Gastroesophageal sphincter (tissue), 3 donors: ENCODE data around the gene THAP4.
"Not testable (repeated sequence)": the region's sequence is repeated elsewhere in the genome, so short reads cannot be mapped to it uniquely, and the experiment has no call there.

Experiments used
- POLR2A ChIP-seq, 2 donors: fragments of 450-650 bp; IDR thresholded peaks; one replicate each; pipeline ENCODE4 v1.6.1; 2017; ENCODE audit warnings: antibody characterized with exemption in 2 of 2, mild to moderate bottlenecking in 2 of 2, moderate library complexity in 1 of 2
- TF ChIP-seq, protein P1 (sequence below), 4 experiments: fragments of 200-600 bp in 2 of 4; fragments of 450-650 bp in 2 of 4; sonication (generic) in 1 of 4; IDR thresholded peaks; one replicate each; pipeline ENCODE4 v1.5.1; 2017 to 2019; ENCODE audit warnings: antibody characterized with exemption in 4 of 4, mild to moderate bottlenecking in 2 of 4, moderate library complexity in 2 of 4

DNA sequence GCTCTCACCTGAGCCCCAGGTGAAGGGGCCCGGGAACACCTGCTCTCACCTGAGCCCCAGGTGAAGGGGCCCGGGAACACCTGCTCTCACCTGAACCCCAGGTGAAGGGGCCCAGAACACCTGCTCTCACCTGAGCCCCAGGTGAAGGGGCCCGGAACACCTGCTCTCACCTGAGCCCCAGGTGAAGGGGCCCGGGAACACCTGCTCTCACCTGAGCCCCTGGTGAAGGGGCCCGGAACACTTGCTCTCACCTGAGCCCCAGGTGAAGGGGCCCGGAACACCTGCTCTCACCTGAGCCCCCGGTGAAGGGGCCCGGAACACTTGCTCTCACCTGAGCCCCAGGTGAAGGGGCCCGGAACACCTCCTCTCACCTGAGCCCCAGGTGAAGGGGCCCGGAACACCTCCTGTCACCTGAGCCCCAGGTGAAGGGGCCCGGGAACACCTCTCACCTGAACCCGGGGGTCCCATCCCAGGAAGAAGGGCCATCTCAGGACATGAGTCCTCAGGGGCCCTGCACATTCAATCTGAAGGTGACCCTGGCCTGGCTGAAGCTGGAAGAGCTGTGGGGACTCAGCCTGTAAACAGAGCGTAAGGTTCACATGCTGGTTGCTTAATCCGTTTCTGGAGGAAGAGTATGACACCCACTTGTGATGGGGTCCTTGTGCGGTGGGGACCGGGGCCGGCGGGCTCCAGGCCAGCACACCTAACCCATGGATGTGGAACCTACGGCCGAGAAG is 63.9 kb downstream of the THAP4 start:
- TF ChIP-seq, protein P1, sequence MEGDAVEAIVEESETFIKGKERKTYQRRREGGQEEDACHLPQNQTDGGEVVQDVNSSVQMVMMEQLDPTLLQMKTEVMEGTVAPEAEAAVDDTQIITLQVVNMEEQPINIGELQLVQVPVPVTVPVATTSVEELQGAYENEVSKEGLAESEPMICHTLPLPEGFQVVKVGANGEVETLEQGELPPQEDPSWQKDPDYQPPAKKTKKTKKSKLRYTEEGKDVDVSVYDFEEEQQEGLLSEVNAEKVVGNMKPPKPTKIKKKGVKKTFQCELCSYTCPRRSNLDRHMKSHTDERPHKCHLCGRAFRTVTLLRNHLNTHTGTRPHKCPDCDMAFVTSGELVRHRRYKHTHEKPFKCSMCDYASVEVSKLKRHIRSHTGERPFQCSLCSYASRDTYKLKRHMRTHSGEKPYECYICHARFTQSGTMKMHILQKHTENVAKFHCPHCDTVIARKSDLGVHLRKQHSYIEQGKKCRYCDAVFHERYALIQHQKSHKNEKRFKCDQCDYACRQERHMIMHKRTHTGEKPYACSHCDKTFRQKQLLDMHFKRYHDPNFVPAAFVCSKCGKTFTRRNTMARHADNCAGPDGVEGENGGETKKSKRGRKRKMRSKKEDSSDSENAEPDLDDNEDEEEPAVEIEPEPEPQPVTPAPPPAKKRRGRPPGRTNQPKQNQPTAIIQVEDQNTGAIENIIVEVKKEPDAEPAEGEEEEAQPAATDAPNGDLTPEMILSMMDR (IDR thresholded peaks at IDR 0.05) = not testable (repeated sequence)
- TF ChIP-seq POLR2A (IDR thresholded peaks at IDR 0.05) = not testable (repeated sequence)
